CD14-positive monocyte (primary cell): ENCODE results near the gene MACF1. TPM values are rescaled to one million over a fixed set of nuclear protein-coding genes. Genes with fewer than 3 reads are reported as not detected.

Experiments used
- DNase-seq, 3 donors: peaks; one replicate each; pipeline ENCODE4 v3.0.0-alpha.2; 2011 to 2022
- H2AFZ ChIP-seq: 2 replicates; pipeline ENCODE4 v1.6.0; 2012; ENCODE audit warnings: mild to moderate bottlenecking, low read depth, low read length, inconsistent platforms; ENCODE audit not compliant: insufficient read depth, poor library complexity, severe bottlenecking
- H3K27ac ChIP-seq, 2 donors: 1 replicate in 1 of 2; 2 replicates in 1 of 2; pipeline ENCODE4 v1.5.1; 2012 to 2013; ENCODE audit warnings: low read length in 2 of 2, control low read depth in 1 of 2, inconsistent platforms in 1 of 2, low read depth in 1 of 2, mild to moderate bottlenecking in 1 of 2
- H3K27me3 ChIP-seq, 2 donors: one replicate each; pipeline versions ENCODE4 v1.6.0 to v1.6.1; 2011 to 2013; ENCODE audit warnings: low read length in 2 of 2; ENCODE audit not compliant: control insufficient read depth in 2 of 2, insufficient read depth in 2 of 2
- H3K36me3 ChIP-seq, 2 donors: replicated peaks in 1 of 2; 1 replicate in 1 of 2; 2 replicates in 1 of 2; pipeline versions ENCODE4 v1.5.1 to v1.6.1; 2012 to 2013; ENCODE audit warnings: low read length in 2 of 2, control low read depth in 1 of 2, inconsistent platforms in 1 of 2, mild to moderate bottlenecking in 1 of 2; ENCODE audit not compliant: insufficient read depth in 2 of 2, control insufficient read depth in 1 of 2
- H3K4me1 ChIP-seq, 2 donors: 1 replicate in 1 of 2; 2 replicates in 1 of 2; pipeline versions ENCODE4 v1.5.1 to v1.6.1; 2012 to 2013; ENCODE audit warnings: low read length in 2 of 2, control low read depth in 1 of 2, inconsistent platforms in 1 of 2, mild to moderate bottlenecking in 1 of 2, moderate library complexity in 1 of 2; ENCODE audit not compliant: insufficient read depth in 2 of 2, control insufficient read depth in 1 of 2
- H3K4me2 ChIP-seq: replicated peaks from 2 replicates; pipeline ENCODE3; 2012; ENCODE audit warnings: low read length, moderate library complexity, mild to moderate bottlenecking; ENCODE audit not compliant: poor library complexity, severe bottlenecking; ENCODE audit errors: extremely low read depth
- H3K4me3 ChIP-seq, 3 experiments: fragments of 200-600 bp in 1 of 3; sonication (generic) in 1 of 3; replicated peaks in 1 of 3; 1 replicate in 2 of 3; 2 replicates in 1 of 3; pipeline ENCODE4 v1.5.1; 2011 to 2013; ENCODE audit warnings: low read length in 3 of 3, mild to moderate bottlenecking in 3 of 3, control low read depth in 2 of 3, low read depth in 2 of 3, inconsistent platforms in 1 of 3, moderate library complexity in 1 of 3
- H3K79me2 ChIP-seq: 2 replicates; pipeline ENCODE4 v1.6.0; 2012; ENCODE audit warnings: mild to moderate bottlenecking, control low read depth, inconsistent platforms, low read length, moderate library complexity; ENCODE audit not compliant: insufficient read depth
- H3K9ac ChIP-seq: 2 replicates; pipeline ENCODE4 v1.6.0; 2017; ENCODE audit warnings: low read length, mild to moderate bottlenecking; ENCODE audit not compliant: insufficient read depth, poor library complexity, severe bottlenecking
- H3K9me3 ChIP-seq, 2 donors: replicated peaks in 1 of 2; 1 replicate in 1 of 2; 2 replicates in 1 of 2; pipeline versions ENCODE4 v1.5.1 to v1.6.1; 2012 to 2013; ENCODE audit warnings: low read length in 2 of 2, control low read depth in 1 of 2; ENCODE audit not compliant: control insufficient read depth in 1 of 2, insufficient read depth in 1 of 2
- H4K20me1 ChIP-seq: 2 replicates; pipeline ENCODE4 v1.6.0; 2012; ENCODE audit warnings: mild to moderate bottlenecking, low read length, control low read depth, moderate library complexity; ENCODE audit not compliant: insufficient read depth
- H3K27ac Mint-ChIP-seq, 7 donors: one replicate each; pipeline ENCODE4 v1.8.0; 2020; ENCODE audit warnings: mild to moderate bottlenecking in 7 of 7, mixed read lengths in 7 of 7, moderate library complexity in 6 of 7, inconsistent platforms in 2 of 7
- H3K27me3 Mint-ChIP-seq, 3 donors: one replicate each; pipeline ENCODE4 v1.8.0; 2021 to 2022; ENCODE audit warnings: low read depth in 3 of 3, mild to moderate bottlenecking in 3 of 3, mixed read lengths in 3 of 3, moderate library complexity in 3 of 3, inconsistent platforms in 1 of 3
- H3K36me3 Mint-ChIP-seq, 2 donors: one replicate each; pipeline ENCODE4 v1.8.0; 2020; ENCODE audit warnings: mixed read lengths in 2 of 2, inconsistent platforms in 1 of 2, mild to moderate bottlenecking in 1 of 2
- H3K4me1 Mint-ChIP-seq: one replicate; pipeline ENCODE4 v1.8.0; 2020; ENCODE audit warnings: mild to moderate bottlenecking, mixed read lengths
- H3K4me3 Mint-ChIP-seq, 2 donors: one replicate each; pipeline ENCODE4 v1.8.0; 2020; ENCODE audit warnings: mild to moderate bottlenecking in 2 of 2, mixed read lengths in 2 of 2, moderate library complexity in 1 of 2
- H3K9me3 Mint-ChIP-seq, 7 donors: one replicate each; pipeline ENCODE4 v1.8.0; 2020 to 2022; ENCODE audit warnings: mixed read lengths in 7 of 7, mild to moderate bottlenecking in 6 of 7, moderate library complexity in 6 of 7, inconsistent platforms in 2 of 7
- WGBS: methylation state at CpG from one replicate; pipeline ENCODE4 v1.1.5; 2013; ENCODE audit warnings: missing lambda C conversion rate; ENCODE audit not compliant: insufficient coverage; 5-methylcytosine and 5-hydroxymethylcytosine counted together
- intact Hi-C, 2 donors: fragments of 100-400 bp; cut with micrococcal nuclease; formaldehyde crosslinking; loops; one replicate each; pipeline versions ENCODE4 v1.15.0 to v1.15.1; 2023
- polyA plus RNA-seq, 3 donors: library from polyadenylated mRNA; depleted of rRNA in 1 of 3; unstranded in 2 of 3; stranded (reverse) in 1 of 3; fragments of 300-500 nt in 2 of 3; fragments of >200 nt in 1 of 3; fragmentation: Illumina TruSeq in 2 of 3; gene quantifications; 1 replicate in 2 of 3; 2 replicates in 1 of 3; pipeline ENCODE4 v1.2.3, GENCODE V29; 2012 to 2021
- TF ChIP-seq, protein P1 (sequence below): fragments of 200-600 bp; IDR thresholded peaks from one replicate; pipeline ENCODE4 v1.8.0; 2022; ENCODE audit warnings: antibody characterized with exemption, mild to moderate bottlenecking

The MACF1 gene
- polyA plus RNA-seq, 3 donors: 3.4 to 36.8 (median 4.5) TPM

DNA sequence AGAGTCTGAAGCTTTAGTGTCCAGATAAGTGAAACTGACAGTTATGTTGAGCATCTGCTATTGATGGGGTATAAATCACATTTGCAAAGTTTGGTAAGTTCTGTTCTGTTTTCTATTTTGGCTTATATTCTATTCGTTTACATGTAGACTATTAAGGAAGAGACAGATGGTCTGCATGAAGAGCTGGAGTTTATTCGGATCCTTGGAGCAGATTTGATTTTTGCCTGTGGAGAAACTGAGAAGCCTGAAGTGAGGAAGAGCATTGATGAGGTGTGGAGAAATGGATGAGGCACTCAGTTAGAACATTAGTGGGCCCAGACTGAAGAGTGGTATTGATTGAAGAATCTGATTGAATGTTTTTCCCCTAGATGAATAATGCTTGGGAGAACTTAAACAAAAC is 236.4 kb downstream of the MACF1 start:
- peaks cover 78 to 93% of the 10 kb centered on the region in 2 donors for H3K36me3 Mint-ChIP-seq
- no peak overlapping the region for H3K4me2 ChIP-seq
- no peak for DNase-seq
- no peaks in the 10 kb centered on the region for H3K27me3 ChIP-seq
- no peaks in the 10 kb centered on the region for H3K9me3 Mint-ChIP-seq
- H2AFZ ChIP-seq: no peak overlapping the region
- H3K4me3 Mint-ChIP-seq: no peak overlapping the region
- H3K4me1 Mint-ChIP-seq: no peaks in the 10 kb centered on the region
- WGBS: 87% methylated on average over 2 of the region's 2 CpGs
- H3K9ac ChIP-seq: no peak overlapping the region
- H4K20me1 ChIP-seq: no peaks in the 10 kb centered on the region
- H3K4me3 ChIP-seq: no peak overlapping the region
- no peaks in the 10 kb centered on the region for H3K27me3 Mint-ChIP-seq
- TF ChIP-seq, protein P1, sequence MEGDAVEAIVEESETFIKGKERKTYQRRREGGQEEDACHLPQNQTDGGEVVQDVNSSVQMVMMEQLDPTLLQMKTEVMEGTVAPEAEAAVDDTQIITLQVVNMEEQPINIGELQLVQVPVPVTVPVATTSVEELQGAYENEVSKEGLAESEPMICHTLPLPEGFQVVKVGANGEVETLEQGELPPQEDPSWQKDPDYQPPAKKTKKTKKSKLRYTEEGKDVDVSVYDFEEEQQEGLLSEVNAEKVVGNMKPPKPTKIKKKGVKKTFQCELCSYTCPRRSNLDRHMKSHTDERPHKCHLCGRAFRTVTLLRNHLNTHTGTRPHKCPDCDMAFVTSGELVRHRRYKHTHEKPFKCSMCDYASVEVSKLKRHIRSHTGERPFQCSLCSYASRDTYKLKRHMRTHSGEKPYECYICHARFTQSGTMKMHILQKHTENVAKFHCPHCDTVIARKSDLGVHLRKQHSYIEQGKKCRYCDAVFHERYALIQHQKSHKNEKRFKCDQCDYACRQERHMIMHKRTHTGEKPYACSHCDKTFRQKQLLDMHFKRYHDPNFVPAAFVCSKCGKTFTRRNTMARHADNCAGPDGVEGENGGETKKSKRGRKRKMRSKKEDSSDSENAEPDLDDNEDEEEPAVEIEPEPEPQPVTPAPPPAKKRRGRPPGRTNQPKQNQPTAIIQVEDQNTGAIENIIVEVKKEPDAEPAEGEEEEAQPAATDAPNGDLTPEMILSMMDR: no peak
- peak overlapping the region in 2 of 7 donors; percentile 0 to 7 for H3K27ac Mint-ChIP-seq
- H3K36me3 ChIP-seq: peaks cover 92 to 97% of the 10 kb centered on the region in 2 donors
- intact Hi-C loops: loop anchor here in 1 of 2 donors (10.0 kb wide), 1 partner anchor 126 kb away; no protein-coding TSS in a partner anchor
- H3K27ac ChIP-seq: no peak overlapping the region
- no peaks in the 10 kb centered on the region for H3K4me1 ChIP-seq
- H3K9me3 ChIP-seq: no peaks in the 10 kb centered on the region
- H3K79me2 ChIP-seq: no peaks in the 10 kb centered on the region

GRCh38 chr1:39441797-39442196 is 237.3 kb downstream of the MACF1 start:
- no peak overlapping the region for H3K4me3 Mint-ChIP-seq
- Histone ChIP-seq H4K20me1 (no peaks in the 10 kb centered on the region), H3K4me3 (no peak overlapping the region), H3K4me2 (no peak overlapping the region), H3K4me1 (no peaks in the 10 kb centered on the region), H3K9me3 (no peaks in the 10 kb centered on the region), H2AFZ (no peak overlapping the region), H3K27me3 (no peaks in the 10 kb centered on the region), H3K27ac (no peak overlapping the region), H3K79me2 (no peaks in the 10 kb centered on the region), H3K36me3 (peaks cover 90 to 95% of the 10 kb centered on the region in 2 donors), H3K9ac (no peak overlapping the region)
- H3K9me3 Mint-ChIP-seq: no peaks in the 10 kb centered on the region
- H3K27me3 Mint-ChIP-seq: no peaks in the 10 kb centered on the region
- TF ChIP-seq, protein P1: no peak
- no peak overlapping the region for H3K27ac Mint-ChIP-seq
- no peak for DNase-seq
- H3K4me1 Mint-ChIP-seq: no peaks in the 10 kb centered on the region
- H3K36me3 Mint-ChIP-seq: peaks cover 76 to 91% of the 10 kb centered on the region in 2 donors
- intact Hi-C loops: loop anchor here in 1 of 2 donors (10.0 kb wide), 1 partner anchor 127 kb away; no protein-coding TSS in a partner anchor
